AG04450 (cell line): ENCODE measurements around the gene DCAF7. TPM values are rescaled to one million over a fixed set of nuclear protein-coding genes. Genes with fewer than 3 reads are reported as not detected.

Source experiments
- CTCF ChIA-PET: fragments of 300-600, 350-600 bp; formaldehyde crosslinking; extraction: SDS; loops from one replicate; lab custom pipeline; 2022; ENCODE audit warnings: antibody characterized with exemption, inconsistent platforms; lab: Charles Lee
- POLR2A ChIA-PET: fragments of 350-600 bp; formaldehyde crosslinking; extraction: SDS; loops from one replicate; lab custom pipeline; 2021; ENCODE audit warnings: antibody characterized with exemption, inconsistent platforms; lab: Yijun Ruan, JAX
- DNase-seq: peaks from one replicate; pipeline ENCODE4 v3.0.0-alpha.2; 2011; ENCODE audit warnings: low read depth, low spot score
- H3K27ac ChIP-seq: one replicate; pipeline ENCODE4 v1.5.1; 2012; ENCODE audit warnings: low read depth, low read length, control low read depth
- H3K27me3 ChIP-seq: one replicate; pipeline ENCODE4 v1.6.0; 2012; ENCODE audit warnings: low read length; ENCODE audit not compliant: control insufficient read depth, insufficient read depth
- H3K4me3 ChIP-seq: 2 replicates; pipeline ENCODE4 v1.5.1; 2011; ENCODE audit warnings: mild to moderate bottlenecking, low read depth, low read length, control low read depth
- H3K9me3 ChIP-seq: 2 replicates; pipeline ENCODE4 v1.5.1; 2012; ENCODE audit warnings: low read length; ENCODE audit not compliant: control insufficient read depth, insufficient read depth
- CTCF ChIP-seq: IDR thresholded peaks from 2 replicates; pipeline ENCODE4 v1.5.1; 2011; ENCODE audit warnings: low read depth, low read length, control low read depth, inconsistent platforms
- polyA plus RNA-seq: library from polyadenylated mRNA; depleted of rRNA; stranded (reverse); fragments of >200 nt; gene quantifications from 2 replicates; pipeline ENCODE4 v1.2.3, GENCODE V29; 2011

Gene DCAF7
- polyA plus RNA-seq, 1 experiment, result 50.4 TPM

GRCh38 chr17:63634816-63635215 lies 84.5 kb downstream of the DCAF7 start:
- DNase-seq, result no peak
- ChIA-PET CTCF (interaction anchor here (1.6 to 2.2 kb wide), 2 partner anchors 23 to 210 kb away, joined by 5 to 7 read pairs; no protein-coding TSS in a partner anchor), POLR2A (no interaction called here)
- H3K4me3 ChIP-seq, result no peak overlapping the region
- no peak overlapping the region for H3K27ac ChIP-seq
- no peak for TF ChIP-seq CTCF
- no peaks in the 10 kb centered on the region for H3K27me3 ChIP-seq
- H3K9me3 ChIP-seq, result no peaks in the 10 kb centered on the region

DNA sequence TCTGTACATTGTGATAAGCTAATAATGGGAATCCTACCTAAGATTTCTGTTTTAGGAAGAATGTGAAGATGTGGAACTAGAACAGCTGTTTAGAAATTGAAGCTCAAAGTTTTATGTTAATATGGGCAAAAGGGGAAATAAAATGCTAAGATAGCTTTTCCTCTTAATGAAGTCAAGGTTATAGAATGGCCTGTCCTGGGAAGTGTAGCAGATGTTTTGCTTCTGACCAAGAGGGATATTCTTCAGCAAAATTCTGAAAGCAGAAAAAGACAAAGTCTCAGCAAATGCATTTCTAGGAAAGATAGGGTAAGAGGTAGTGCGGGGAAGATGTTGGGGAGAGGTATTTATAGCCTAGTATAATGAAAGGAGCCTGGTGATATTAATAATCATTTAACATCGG lies 85.0 kb downstream of the DCAF7 start:
- POLR2A ChIA-PET, result interaction anchor here (1.0 kb wide), 1 partner anchor 13 kb away, joined by 3 read pairs; the partner anchor contains the start of gene MAP3K3
- Histone ChIP-seq H3K9me3 (no peaks in the 10 kb centered on the region), H3K4me3 (no peak overlapping the region), H3K27me3 (no peaks in the 10 kb centered on the region), H3K27ac (no peak overlapping the region)
- TF ChIP-seq CTCF, result no peak
- CTCF ChIA-PET, result interaction anchor here (1.0 to 2.2 kb wide), 3 partner anchors 23 to 210 kb away, joined by 4 to 7 read pairs (median 5); no protein-coding TSS in a partner anchor
- DNase-seq, result no peak

DNA sequence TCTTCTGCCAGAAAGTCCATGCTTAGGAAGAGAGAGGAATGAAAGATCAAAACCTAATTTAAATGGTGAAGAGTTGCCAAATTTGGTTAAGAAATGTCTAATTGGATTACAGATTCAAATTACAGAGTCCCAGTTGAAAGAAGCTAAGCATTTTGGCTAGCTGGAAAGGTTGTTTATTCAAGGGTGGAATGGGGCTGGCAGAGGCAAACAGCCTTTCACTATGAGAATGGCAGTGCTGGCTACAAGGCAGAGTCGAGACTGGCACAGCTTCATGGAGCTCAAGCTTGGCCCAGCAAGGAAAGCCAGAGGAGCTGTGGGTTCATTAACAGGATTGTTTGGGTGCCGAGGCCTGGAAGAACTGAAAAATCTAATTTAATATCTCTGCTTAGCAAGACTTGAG lies 85.5 kb downstream of the DCAF7 start:
- no peak overlapping the region for H3K27ac ChIP-seq
- POLR2A ChIA-PET, result interaction anchor here (0.6 to 1.0 kb wide), 2 partner anchors 14 to 24 kb away, joined by 3 to 5 read pairs; partner anchors contain the start of gene MAP3K3
- H3K27me3 ChIP-seq, result no peaks in the 10 kb centered on the region
- no peak overlapping the region for H3K4me3 ChIP-seq
- CTCF ChIA-PET, result interaction anchor here (1.0 to 2.2 kb wide), 4 partner anchors 13 to 230 kb away, joined by 3 to 7 read pairs (median 4); partner anchors contain the start of gene MAP3K3
- DNase-seq, result no peak
- H3K9me3 ChIP-seq, result no peaks in the 10 kb centered on the region
- no peak for TF ChIP-seq CTCF

DNA sequence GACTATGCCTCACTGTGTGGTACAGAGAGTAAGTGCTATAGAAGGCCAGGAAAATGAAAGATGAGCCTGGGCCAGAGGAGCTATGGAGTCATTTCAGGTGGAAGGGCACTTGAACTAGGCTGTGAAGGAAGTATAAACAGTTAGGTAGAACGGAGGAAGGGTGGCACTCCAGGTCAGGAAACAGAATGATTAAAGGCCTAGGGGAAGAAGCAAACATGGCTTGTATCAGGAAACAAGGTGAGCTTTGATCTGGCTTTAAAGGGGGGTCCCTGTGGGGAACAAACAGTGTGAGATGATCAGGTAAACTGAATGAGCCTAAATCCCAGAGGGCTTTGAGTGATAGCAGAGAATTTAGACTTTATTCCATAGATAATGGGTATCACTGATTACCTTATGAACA lies 88.8 kb downstream of the DCAF7 start:
- ChIA-PET CTCF (interaction anchor here (1.0 to 1.1 kb wide), 2 partner anchors 27 to 213 kb away, joined by 3 to 5 read pairs; no protein-coding TSS in a partner anchor), POLR2A (interaction anchor here (0.6 kb wide), 1 partner anchor 830 kb away, joined by 5 read pairs; no protein-coding TSS in a partner anchor)
- Histone ChIP-seq H3K27ac (no peak overlapping the region), H3K4me3 (no peak overlapping the region), H3K27me3 (no peaks in the 10 kb centered on the region), H3K9me3 (no peaks in the 10 kb centered on the region)
- no peak for TF ChIP-seq CTCF
- DNase-seq, result no peak

- Histone ChIP-seq H3K9me3 (no peaks in the 10 kb centered on the region), H3K27me3 (no peaks in the 10 kb centered on the region), H3K27ac (no peak overlapping the region), H3K4me3 (no peak overlapping the region)
- CTCF ChIA-PET, result interaction anchor here (1.0 to 1.1 kb wide), 2 partner anchors 28 to 214 kb away, joined by 3 to 5 read pairs; no protein-coding TSS in a partner anchor
- no peak for DNase-seq
- POLR2A ChIA-PET, result interaction anchor here (0.6 kb wide), 1 partner anchor 17 kb away, joined by 3 read pairs; no protein-coding TSS in a partner anchor
- TF ChIP-seq CTCF, result no peak
Measured at GRCh38 chr17:63640038-63640437, 89.8 kb downstream of the DCAF7 start.
